CD4-positive, alpha-beta T cell treated with Interleukin-21 for 1 hour (primary cell): Measurements from ENCODE around the gene SBF1.

Source experiments
- DNase-seq: peaks from one replicate; pipeline ENCODE4 v3.0.0-alpha.2; 2020

SBF1 gene

DNA sequence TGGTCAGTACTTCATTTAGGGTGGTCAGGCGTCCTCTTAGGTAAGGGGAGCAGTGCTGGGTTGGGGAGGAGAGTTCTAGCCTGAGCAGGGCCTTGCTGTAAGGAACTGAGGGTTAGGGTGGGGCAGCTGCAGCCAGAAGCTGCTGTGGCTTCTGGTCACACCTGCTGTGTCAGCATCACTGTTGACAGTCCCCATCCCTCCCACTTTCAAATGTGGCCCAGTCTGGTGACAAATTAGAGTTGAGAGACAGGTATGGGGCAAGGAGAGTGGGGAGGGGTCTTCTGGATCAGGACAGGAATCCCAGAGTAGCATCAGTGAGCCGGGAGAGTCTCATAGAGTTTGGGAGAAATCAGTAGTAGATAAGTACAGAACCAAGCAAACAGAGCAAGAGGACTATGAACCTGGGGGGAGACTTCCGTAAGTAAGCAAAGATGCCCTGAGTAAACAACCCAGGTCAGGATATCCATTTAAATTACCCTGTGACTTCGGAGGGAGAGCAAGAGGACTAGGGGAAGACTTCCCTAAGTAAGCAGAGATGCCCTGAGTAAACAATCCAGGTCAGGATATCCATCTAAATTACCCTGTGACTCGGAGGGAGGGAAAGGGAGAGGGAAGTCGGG, 78.0 kb downstream of the SBF1 start:
- no peak for DNase-seq
